AG04449 (cell line): ENCODE measurements around the gene GPATCH1.

Experiments used
- CTCF ChIA-PET: fragments of 350-600 bp; formaldehyde crosslinking; extraction: SDS; loops from one replicate; lab custom pipeline; 2021; ENCODE audit warnings: antibody characterized with exemption; lab: Yijun Ruan, JAX
- POLR2A ChIA-PET: fragments of 400-600, 350-600 bp; formaldehyde crosslinking; extraction: SDS; loops from one replicate; lab custom pipeline; 2020; ENCODE audit warnings: antibody characterized with exemption, inconsistent platforms; lab: Yijun Ruan, JAX
- DNase-seq: peaks from one replicate; pipeline ENCODE4 v3.0.0-alpha.2; 2010; ENCODE audit warnings: low read depth, low spot score
- H3K4me3 ChIP-seq: 2 replicates; pipeline ENCODE4 v1.5.1; 2011; ENCODE audit warnings: low read depth, mild to moderate bottlenecking, control low read depth, low read length
- TF ChIP-seq, protein P1 (sequence below): IDR thresholded peaks from one replicate; pipeline ENCODE4 v1.5.1; 2011; ENCODE audit warnings: mild to moderate bottlenecking, moderate library complexity, low read length, control low read depth, inconsistent platforms; ENCODE audit not compliant: insufficient read depth; ENCODE audit errors: missing control alignments

GPATCH1 gene

DNA sequence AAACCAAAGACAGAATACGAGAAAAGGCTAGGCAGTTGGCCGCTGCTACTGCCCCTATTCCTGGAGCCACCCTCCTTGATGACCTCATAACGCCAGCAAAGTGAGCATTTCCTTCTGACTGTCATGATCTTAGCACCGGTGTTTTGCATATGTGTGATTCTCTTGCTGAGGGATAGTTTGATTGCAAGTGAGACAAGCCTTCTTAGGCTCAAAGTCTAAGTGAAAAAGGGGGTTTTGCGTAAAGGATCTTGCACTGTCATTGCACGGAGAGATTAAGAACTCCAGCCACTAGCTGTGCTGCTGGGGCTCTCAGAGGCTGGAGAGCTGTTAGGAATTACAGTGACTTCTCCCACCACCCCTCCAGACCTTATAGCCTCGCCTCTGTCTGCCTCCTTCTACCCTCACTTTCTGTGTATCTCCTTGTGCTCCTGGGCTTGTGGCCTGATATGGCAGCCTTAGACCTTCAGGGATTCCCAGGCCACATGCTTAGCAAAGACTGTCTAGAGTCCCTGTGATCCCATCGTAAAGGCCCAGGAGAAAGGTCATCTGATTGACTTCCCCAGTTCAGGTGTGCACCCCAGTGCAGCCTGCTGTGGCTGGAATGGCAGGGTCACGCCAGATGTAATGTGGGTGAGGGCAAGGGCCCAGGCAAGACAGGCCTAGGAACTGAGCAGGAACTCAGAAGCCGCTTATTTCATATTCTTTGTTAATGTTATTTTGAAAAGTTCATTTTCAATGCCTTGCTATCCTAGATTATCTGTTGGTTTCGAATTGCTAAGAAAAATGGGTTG, 12.6 kb downstream of the GPATCH1 start:
- TF ChIP-seq, protein P1, sequence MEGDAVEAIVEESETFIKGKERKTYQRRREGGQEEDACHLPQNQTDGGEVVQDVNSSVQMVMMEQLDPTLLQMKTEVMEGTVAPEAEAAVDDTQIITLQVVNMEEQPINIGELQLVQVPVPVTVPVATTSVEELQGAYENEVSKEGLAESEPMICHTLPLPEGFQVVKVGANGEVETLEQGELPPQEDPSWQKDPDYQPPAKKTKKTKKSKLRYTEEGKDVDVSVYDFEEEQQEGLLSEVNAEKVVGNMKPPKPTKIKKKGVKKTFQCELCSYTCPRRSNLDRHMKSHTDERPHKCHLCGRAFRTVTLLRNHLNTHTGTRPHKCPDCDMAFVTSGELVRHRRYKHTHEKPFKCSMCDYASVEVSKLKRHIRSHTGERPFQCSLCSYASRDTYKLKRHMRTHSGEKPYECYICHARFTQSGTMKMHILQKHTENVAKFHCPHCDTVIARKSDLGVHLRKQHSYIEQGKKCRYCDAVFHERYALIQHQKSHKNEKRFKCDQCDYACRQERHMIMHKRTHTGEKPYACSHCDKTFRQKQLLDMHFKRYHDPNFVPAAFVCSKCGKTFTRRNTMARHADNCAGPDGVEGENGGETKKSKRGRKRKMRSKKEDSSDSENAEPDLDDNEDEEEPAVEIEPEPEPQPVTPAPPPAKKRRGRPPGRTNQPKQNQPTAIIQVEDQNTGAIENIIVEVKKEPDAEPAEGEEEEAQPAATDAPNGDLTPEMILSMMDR: no peak
- no peak overlapping the region for H3K4me3 ChIP-seq
- POLR2A ChIA-PET: no interaction called here
- DNase-seq: no peak
- CTCF ChIA-PET: no interaction called here

DNA sequence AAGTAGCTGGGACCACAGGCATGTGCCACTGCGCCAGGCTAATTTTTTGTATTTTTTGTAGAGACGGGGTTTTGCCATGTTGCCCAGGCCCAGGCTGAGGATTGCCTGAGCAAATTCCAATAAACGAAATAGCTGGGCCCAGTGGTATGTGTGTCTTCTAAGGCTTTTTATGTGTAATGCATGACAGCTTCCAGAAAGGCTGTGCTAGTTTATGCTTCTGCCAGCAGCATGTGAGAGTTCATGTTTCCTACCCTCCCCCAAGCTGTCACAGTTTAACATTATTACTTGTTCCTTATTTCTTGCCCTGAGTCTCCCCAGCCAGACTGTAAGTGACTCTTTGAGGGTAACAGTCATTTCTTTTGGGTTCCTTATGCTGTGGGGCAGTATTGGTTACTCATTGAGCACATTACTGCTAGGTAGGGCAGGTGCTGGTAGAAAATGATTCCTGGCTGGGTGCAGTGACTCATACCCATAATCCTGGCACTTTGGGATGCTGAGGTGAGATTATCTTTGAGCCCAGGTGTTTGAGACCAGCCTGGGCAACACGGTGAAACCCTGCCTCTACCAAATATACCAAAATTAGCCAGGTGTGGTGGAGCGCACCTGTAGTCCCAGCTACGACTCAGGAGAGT, 13.6 kb downstream of the GPATCH1 start:
- CTCF ChIA-PET: interaction anchor here (1.4 kb wide), 1 partner anchor 31 kb away, joined by 3 read pairs; no protein-coding TSS in a partner anchor
- no peak overlapping the region for H3K4me3 ChIP-seq
- POLR2A ChIA-PET: no interaction called here
- DNase-seq: no peak
- TF ChIP-seq, protein P1: no peak

DNA sequence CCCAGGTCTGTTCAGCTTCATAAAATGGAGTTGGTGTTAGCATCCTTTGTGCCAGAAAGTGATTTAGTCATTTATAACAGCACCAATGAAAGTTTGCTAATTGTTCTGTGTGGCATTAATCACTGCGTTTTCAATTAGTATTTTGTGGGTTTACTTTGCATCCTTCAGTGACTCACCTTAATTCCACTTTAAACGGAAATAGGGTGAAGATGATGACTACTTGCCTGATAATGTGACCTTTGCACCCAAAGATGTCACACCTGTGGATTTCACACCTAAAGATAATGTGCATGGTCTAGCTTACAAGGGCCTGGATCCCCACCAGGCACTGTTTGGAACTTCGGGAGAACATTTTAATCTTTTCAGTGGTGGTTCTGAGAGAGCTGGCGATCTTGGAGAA, 15.0 kb downstream of the GPATCH1 start:
- no peak for DNase-seq
- ChIA-PET CTCF (interaction anchor here (1.1 to 1.4 kb wide), 2 partner anchors 29 to 120 kb away, joined by 3 to 9 read pairs; no protein-coding TSS in a partner anchor), POLR2A (no interaction called here)
- TF ChIP-seq, protein P1: no peak
- H3K4me3 ChIP-seq: no peak overlapping the region

DNA sequence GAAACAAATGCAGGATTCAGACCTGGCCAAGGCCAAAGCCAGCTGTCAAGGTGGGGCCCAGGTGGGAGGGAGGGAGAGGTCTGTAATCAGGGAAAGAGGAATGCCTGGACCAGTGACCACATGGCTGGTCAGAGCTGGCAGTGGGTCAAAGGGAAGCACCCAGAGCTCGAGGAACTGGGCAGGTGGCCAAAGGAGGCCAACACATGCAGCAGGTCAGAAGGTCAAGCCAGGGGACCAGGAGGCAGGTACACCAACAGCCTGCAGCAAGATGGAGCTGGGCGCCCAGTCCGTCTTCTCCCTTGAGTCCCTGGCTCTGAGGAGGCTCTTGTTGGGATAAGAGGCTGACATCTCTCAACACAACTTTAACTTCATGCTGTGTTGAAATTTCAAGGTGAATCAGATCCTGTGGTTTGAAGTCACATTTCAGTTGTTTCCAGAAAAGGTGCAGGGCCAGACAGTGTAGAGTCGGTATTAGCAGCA, 17.1 kb downstream of the GPATCH1 start:
- H3K4me3 ChIP-seq: no peak overlapping the region
- CTCF ChIA-PET: interaction anchor here (1.8 to 1.9 kb wide), 2 partner anchors 27 to 121 kb away, joined by 5 to 7 read pairs; no protein-coding TSS in a partner anchor
- TF ChIP-seq, protein P1: no peak
- POLR2A ChIA-PET: no interaction called here
- no peak for DNase-seq

DNA sequence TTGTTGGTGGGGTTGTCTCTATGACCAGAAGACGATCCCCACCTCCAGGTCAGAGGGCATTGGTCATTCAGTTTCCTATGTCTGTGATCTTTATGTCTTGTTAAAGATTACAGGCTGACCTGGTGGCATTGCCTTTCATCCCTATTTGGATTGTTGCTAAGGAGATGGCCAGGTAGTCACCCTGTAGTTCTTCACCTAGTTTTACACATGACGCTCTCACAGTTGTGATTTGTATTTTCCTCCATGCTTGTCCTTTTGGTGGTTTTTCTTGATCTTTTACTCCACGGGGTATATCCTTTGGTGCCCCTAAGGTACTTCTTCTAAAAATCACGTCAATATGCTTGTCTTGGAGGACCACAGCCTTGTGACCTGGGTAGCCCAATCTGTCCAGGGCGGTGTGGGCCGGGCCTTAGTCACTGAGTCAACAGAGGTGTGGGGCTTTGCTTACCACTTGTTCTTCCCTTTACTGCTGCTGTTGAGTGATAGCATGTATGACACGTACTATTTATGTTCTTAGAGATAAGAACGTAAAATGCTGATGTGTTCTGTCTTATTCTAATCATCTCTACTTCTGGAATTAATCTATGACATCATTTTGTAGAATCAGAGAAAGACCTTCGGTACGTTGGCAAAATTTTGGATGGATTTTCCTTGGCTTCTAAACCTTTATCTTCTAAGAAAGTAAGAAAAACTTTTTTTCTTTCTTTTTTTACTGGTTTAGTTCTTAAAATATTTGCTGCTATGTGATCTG, 20.1 kb downstream of the GPATCH1 start:
- H3K4me3 ChIP-seq: no peak overlapping the region
- CTCF ChIA-PET: no interaction called here
- no peak for DNase-seq
- POLR2A ChIA-PET: no interaction called here
- TF ChIP-seq, protein P1: no peak
